GM23248 (cell line): ENCODE measurements around the gene PLCG1. TPM values are rescaled to one million over a fixed set of nuclear protein-coding genes. Genes with fewer than 3 reads are reported as not detected.

ENCODE experiments used
- DNase-seq: peaks from one replicate; pipeline ENCODE4 v3.0.0-alpha.2; 2015
- H2AFZ ChIP-seq: fragments of 200-600 bp; sonication (generic); 2 replicates; pipeline ENCODE4 v1.6.1; 2016; ENCODE audit warnings: antibody characterized with exemption
- H3F3A ChIP-seq: fragments of 200-600 bp; sonication (generic); 2 replicates; pipeline ENCODE4 v1.6.1; 2016; ENCODE audit warnings: mild to moderate bottlenecking, antibody characterized with exemption, mixed run types; ENCODE audit not compliant: insufficient read depth
- H3K27ac ChIP-seq: fragments of 200-600 bp; sonication (generic); 2 replicates; pipeline ENCODE4 v1.5.1; 2016; ENCODE audit warnings: mild to moderate bottlenecking
- H3K27me3 ChIP-seq: fragments of 200-600 bp; sonication (generic); replicated peaks from 2 replicates; pipeline ENCODE4 v1.6.1; 2016; ENCODE audit warnings: mild to moderate bottlenecking; ENCODE audit not compliant: insufficient read depth
- H3K36me3 ChIP-seq: fragments of 200-600 bp; sonication (generic); 2 replicates; pipeline ENCODE4 v1.6.1; 2016; ENCODE audit warnings: low read depth, mild to moderate bottlenecking
- H3K4me1 ChIP-seq: fragments of 200-600 bp; sonication (generic); 2 replicates; pipeline ENCODE4 v1.6.1; 2016; ENCODE audit warnings: mild to moderate bottlenecking; ENCODE audit not compliant: insufficient read depth
- H3K4me2 ChIP-seq: fragments of 200-600 bp; sonication (generic); one replicate; pipeline ENCODE4 v1.6.1; 2016; ENCODE audit warnings: mild to moderate bottlenecking; ENCODE audit not compliant: unreplicated experiment
- H3K4me3 ChIP-seq: fragments of 200-600 bp; sonication (generic); 2 replicates; pipeline ENCODE4 v1.5.1; 2016; ENCODE audit warnings: mild to moderate bottlenecking
- H3K79me2 ChIP-seq: fragments of 200-600 bp; sonication (generic); 2 replicates; pipeline ENCODE4 v1.6.1; 2016; ENCODE audit warnings: mild to moderate bottlenecking; ENCODE audit not compliant: insufficient read depth
- H3K9ac ChIP-seq: fragments of 200-600 bp; sonication (generic); 2 replicates; pipeline ENCODE4 v1.6.1; 2016; ENCODE audit warnings: mild to moderate bottlenecking
- H3K9me2 ChIP-seq: fragments of 200-600 bp; sonication (generic); 2 replicates; pipeline ENCODE4 v1.6.1; 2016; ENCODE audit warnings: mixed run types, mild to moderate bottlenecking, moderate library complexity; ENCODE audit not compliant: insufficient read depth
- H3K9me3 ChIP-seq: fragments of 200-600 bp; sonication (generic); one replicate; pipeline ENCODE4 v1.6.1; 2017; ENCODE audit warnings: low read depth
- H4K20me1 ChIP-seq: fragments of 200-600 bp; sonication (generic); 2 replicates; pipeline ENCODE4 v1.6.0; 2016; ENCODE audit not compliant: insufficient read depth
- EZH2 ChIP-seq: fragments of 200-600 bp; sonication (generic); IDR thresholded peaks from 2 replicates; pipeline ENCODE4 v1.6.1; 2018; ENCODE audit warnings: antibody characterized with exemption, mild to moderate bottlenecking; ENCODE audit not compliant: insufficient read depth, poor library complexity, severe bottlenecking
- EZH2phosphoT487 ChIP-seq: fragments of 200-600 bp; sonication (generic); IDR thresholded peaks from 2 replicates; pipeline ENCODE4 v1.6.1; 2018; ENCODE audit warnings: antibody characterized with exemption, moderate library complexity, mild to moderate bottlenecking, low read depth; ENCODE audit not compliant: insufficient read depth
- WGBS, 2 experiments: methylation state at CpG; one replicate each; pipeline ENCODE4 v1.1.6; 2015 to 2017; ENCODE audit warnings: low lambda C conversion rate in 2 of 2, low coverage in 1 of 2; ENCODE audit errors: missing lambda C conversion rate in 2 of 2; 5-methylcytosine and 5-hydroxymethylcytosine counted together
- in situ Hi-C: fragments of 300-500 bp; cut with MboI; formaldehyde crosslinking; loops from 2 replicates; pipeline ENCODE4 v1.15.0; 2020
- polyA plus RNA-seq: library from polyadenylated mRNA; unstranded; fragments of >200 nt; fragmentation: Nextera tagmentation; extraction: Ambion mirVana; gene quantifications from 2 replicates; pipeline ENCODE4 v1.2.1, GENCODE V29; 2016
- total RNA-seq: library from RNA; depleted of rRNA; stranded (reverse); fragments of >200 nt; shearing (Covaris generic); gene quantifications from 2 replicates; pipeline ENCODE4 v1.2.3, GENCODE V29; 2014

Gene PLCG1
- total and polyA plus RNA-seq, 2 experiments from 2014 or later: 8.3 to 32.6 TPM

DNA sequence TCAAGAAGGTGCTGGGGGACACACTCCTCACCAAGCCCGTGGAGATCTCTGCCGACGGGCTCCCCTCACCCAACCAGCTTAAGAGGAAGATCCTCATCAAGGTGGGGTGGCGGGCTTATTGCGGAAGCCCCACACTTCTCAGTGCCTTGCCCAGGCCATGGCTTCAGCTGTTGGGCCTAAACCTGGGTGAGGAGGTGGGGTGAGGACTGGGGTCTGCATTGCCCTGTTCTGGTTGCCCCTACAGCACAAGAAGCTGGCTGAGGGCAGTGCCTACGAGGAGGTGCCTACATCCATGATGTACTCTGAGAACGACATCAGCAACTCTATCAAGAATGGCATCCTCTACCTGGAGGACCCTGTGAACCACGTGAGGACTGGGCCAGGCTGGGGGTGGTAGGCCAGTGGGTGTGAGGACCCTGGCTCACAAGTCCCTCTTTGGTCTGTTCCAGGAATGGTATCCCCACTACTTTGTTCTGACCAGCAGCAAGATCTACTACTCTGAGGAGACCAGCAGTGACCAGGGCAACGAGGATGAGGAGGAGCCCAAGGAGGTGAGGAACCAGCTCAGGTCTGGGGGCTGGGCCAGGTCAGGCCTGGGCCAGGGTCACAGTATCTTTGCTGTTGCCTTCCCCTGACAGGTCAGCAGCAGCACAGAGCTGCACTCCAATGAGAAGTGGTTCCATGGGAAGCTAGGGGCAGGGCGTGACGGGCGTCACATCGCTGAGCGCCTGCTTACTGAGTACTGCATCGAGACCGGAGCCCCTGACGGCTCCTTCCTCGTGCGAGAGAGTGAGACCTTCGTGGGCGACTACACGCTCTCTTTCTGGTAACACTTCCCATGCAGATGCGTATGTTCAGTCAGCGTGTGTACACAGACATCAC is 27.9 kb downstream of the PLCG1 start:
- Histone ChIP-seq H3K4me3 (no peak overlapping the region), H3F3A (no peaks in the 10 kb centered on the region), H3K9ac (no peak overlapping the region), H3K4me2 (no peak overlapping the region), H3K4me1 (0 out of 2 replicates have a peak, but pooled peaks cover 6% of the 10 kb centered on the region), H2AFZ (no peak overlapping the region), H4K20me1 (no peaks in the 10 kb centered on the region), H3K27ac (no peak overlapping the region), H3K36me3 (no peaks in the 10 kb centered on the region; the same call in 1 of the 2 replicates), H3K9me2 (no peaks in the 10 kb centered on the region), H3K9me3 (no peaks in the 10 kb centered on the region), H3K79me2 (no peaks in the 10 kb centered on the region), H3K27me3 (no peaks in the 10 kb centered on the region)
- WGBS, 2 experiments: 91 to 93% methylated on average over 24 of the region's 24 CpGs
- no peak for DNase-seq
- TF ChIP-seq EZH2 (no peak), EZH2phosphoT487 (no peak)
- in situ Hi-C loops: no loop called here

- DNase-seq: no peak
- no peaks in the 10 kb centered on the region; the same call in 1 of the 2 replicates for H3K36me3 ChIP-seq
- no peaks in the 10 kb centered on the region for H3K27me3 ChIP-seq
- H3K4me2 ChIP-seq: no peak overlapping the region
- no peaks in the 10 kb centered on the region for H3K9me2 ChIP-seq
- H3F3A ChIP-seq: no peaks in the 10 kb centered on the region
- H3K4me3 ChIP-seq: no peak overlapping the region
- no peak overlapping the region for H3K27ac ChIP-seq
- TF ChIP-seq EZH2 (no peak), EZH2phosphoT487 (no peak)
- H3K4me1 ChIP-seq: 0 out of 2 replicates have a peak, but pooled peaks cover 6% of the 10 kb centered on the region
- H2AFZ ChIP-seq: no peak overlapping the region
- H3K9ac ChIP-seq: no peak overlapping the region
- H3K9me3 ChIP-seq: no peaks in the 10 kb centered on the region
- H3K79me2 ChIP-seq: no peaks in the 10 kb centered on the region
- 87 to 88% methylated on average over 27 of the region's 27 CpGs for WGBS, 2 experiments
- in situ Hi-C loops: no loop called here
- H4K20me1 ChIP-seq: no peaks in the 10 kb centered on the region
Measured at GRCh38 chr20:41166201-41167117, 29.1 kb downstream of the PLCG1 start.

DNA sequence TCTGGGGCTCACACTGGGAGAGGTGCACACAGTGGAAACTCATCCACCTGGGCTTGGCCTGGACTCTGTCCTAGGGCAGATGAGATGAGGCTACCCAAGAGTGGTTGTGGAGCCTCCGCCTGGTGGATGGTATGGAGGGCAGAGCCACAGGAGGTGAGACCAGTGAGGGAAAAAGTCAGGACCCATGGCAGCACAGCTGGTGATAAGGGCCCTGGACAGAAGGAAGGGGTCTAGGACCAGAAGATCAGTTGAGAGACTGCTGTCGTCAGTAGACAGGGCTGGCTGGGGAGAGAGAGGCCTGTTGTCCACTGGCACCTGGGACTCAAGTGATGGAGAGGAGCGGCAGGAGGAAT is 29.8 kb downstream of the PLCG1 start:
- no peaks in the 10 kb centered on the region for H3K27me3 ChIP-seq
- H3K9me3 ChIP-seq: no peaks in the 10 kb centered on the region
- DNase-seq: no peak
- 0 out of 2 replicates have a peak, but pooled peaks cover 6% of the 10 kb centered on the region for H3K4me1 ChIP-seq
- H3F3A ChIP-seq: no peaks in the 10 kb centered on the region
- H3K79me2 ChIP-seq: no peaks in the 10 kb centered on the region
- H3K9me2 ChIP-seq: no peaks in the 10 kb centered on the region
- H3K4me3 ChIP-seq: no peak overlapping the region
- H3K9ac ChIP-seq: no peak overlapping the region
- H3K27ac ChIP-seq: no peak overlapping the region
- no peaks in the 10 kb centered on the region; the same call in 1 of the 2 replicates for H3K36me3 ChIP-seq
- TF ChIP-seq EZH2: no peak
- TF ChIP-seq EZH2phosphoT487: no peak
- no peak overlapping the region for H3K4me2 ChIP-seq
- no peaks in the 10 kb centered on the region for H4K20me1 ChIP-seq
- no peak overlapping the region for H2AFZ ChIP-seq
- in situ Hi-C loops: no loop called here
- 99 to 100% methylated on average over 3 of the region's 3 CpGs for WGBS, 2 experiments

- H3F3A ChIP-seq: no peaks in the 10 kb centered on the region
- 0 out of 2 replicates have a peak, but pooled peaks cover 6% of the 10 kb centered on the region for H3K4me1 ChIP-seq
- H3K79me2 ChIP-seq: no peaks in the 10 kb centered on the region
- in situ Hi-C loops: no loop called here
- no peaks in the 10 kb centered on the region for H3K9me3 ChIP-seq
- WGBS, 2 experiments: 90 to 92% methylated on average over 11 of the region's 11 CpGs
- no peak overlapping the region for H3K9ac ChIP-seq
- H2AFZ ChIP-seq: no peak overlapping the region
- H3K4me2 ChIP-seq: no peak overlapping the region
- no peaks in the 10 kb centered on the region for H4K20me1 ChIP-seq
- no peaks in the 10 kb centered on the region for H3K9me2 ChIP-seq
- H3K4me3 ChIP-seq: no peak overlapping the region
- DNase-seq: no peak
- H3K36me3 ChIP-seq: no peaks in the 10 kb centered on the region; the same call in 1 of the 2 replicates
- no peak overlapping the region for H3K27ac ChIP-seq
- H3K27me3 ChIP-seq: no peaks in the 10 kb centered on the region
- no peak for TF ChIP-seq EZH2phosphoT487
- no peak for TF ChIP-seq EZH2
Measured at GRCh38 chr20:41167481-41168253, 30.3 kb downstream of the PLCG1 start.
